NT2/D1 (cell line): ENCODE data around the gene HOXD3.

Experiments used
- DNase-seq: peaks from one replicate; pipeline ENCODE4 v3.0.0-alpha.2; 2011; ENCODE audit warnings: low read depth, low spot score
- H3K27me3 ChIP-seq: 2 replicates; pipeline ENCODE4 v1.6.0; 2011; ENCODE audit warnings: mild to moderate bottlenecking; ENCODE audit not compliant: insufficient read length, insufficient read depth
- H3K36me3 ChIP-seq: 2 replicates; pipeline ENCODE4 v1.6.1; 2011; ENCODE audit warnings: mild to moderate bottlenecking, low read length, mixed read lengths; ENCODE audit not compliant: insufficient read depth, insufficient read length
- H3K4me1 ChIP-seq: 2 replicates; pipeline ENCODE4 v1.5.1; 2011; ENCODE audit not compliant: insufficient read depth, insufficient read length
- H3K4me3 ChIP-seq: 2 replicates; pipeline ENCODE4 v1.5.1; 2011; ENCODE audit warnings: low read depth; ENCODE audit not compliant: insufficient read length
- H3K9ac ChIP-seq: 2 replicates; pipeline ENCODE4 v1.6.0; 2011; ENCODE audit warnings: low read depth; ENCODE audit not compliant: insufficient read length
- H3K9me3 ChIP-seq: 2 replicates; pipeline ENCODE4 v1.5.1; 2011; ENCODE audit warnings: mild to moderate bottlenecking, low read length; ENCODE audit not compliant: insufficient read depth
- SUZ12 ChIP-seq: IDR thresholded peaks from 2 replicates; pipeline ENCODE4 v1.6.1; 2011; ENCODE audit not compliant: insufficient read length, insufficient read depth; ENCODE audit errors: extremely low read depth
- YY1 ChIP-seq: IDR thresholded peaks from 2 replicates; pipeline ENCODE4 v1.6.1; 2011; ENCODE audit not compliant: insufficient read length, insufficient read depth
- ZNF274 ChIP-seq: IDR thresholded peaks from 2 replicates; pipeline ENCODE4 v1.6.1; 2011; ENCODE audit warnings: mild to moderate bottlenecking, low read depth, low read length

The HOXD3 gene

DNA sequence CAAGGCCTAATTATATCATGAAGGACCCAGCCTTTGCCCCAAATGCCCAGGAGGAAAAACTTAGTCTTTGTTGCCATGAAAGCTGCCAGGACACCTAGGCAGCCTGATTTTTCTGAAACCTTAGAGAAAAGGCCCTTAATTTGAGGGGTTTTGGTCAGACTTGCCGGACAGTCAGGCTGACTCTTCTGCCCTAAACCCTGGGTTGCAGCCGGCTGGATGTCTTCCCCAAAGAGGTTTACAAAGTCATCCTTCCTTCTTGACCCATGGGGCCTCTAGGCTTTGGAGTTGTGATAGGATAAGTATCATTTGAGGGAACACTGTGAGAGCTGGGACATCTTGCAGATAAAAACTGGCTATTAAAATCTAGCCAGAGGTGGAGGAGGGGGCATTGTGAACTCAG lies 28.9 kb downstream of the HOXD3 start:
- peaks cover 6% of the 10 kb centered on the region for H3K4me1 ChIP-seq
- TF ChIP-seq SUZ12 (no peak), YY1 (no peak), ZNF274 (no peak)
- no peaks in the 10 kb centered on the region for H3K9me3 ChIP-seq
- H3K9ac ChIP-seq, result no peak overlapping the region
- no peaks in the 10 kb centered on the region for H3K36me3 ChIP-seq
- H3K4me3 ChIP-seq, result no peak overlapping the region
- no peak for DNase-seq
- H3K27me3 ChIP-seq, result peaks cover 98% of the 10 kb centered on the region

- peak overlapping the region; percentile 38 for H3K9ac ChIP-seq
- TF ChIP-seq ZNF274 (no peak), YY1 (no peak), SUZ12 (no peak)
- H3K4me3 ChIP-seq, result peak overlapping the region; percentile 43
- H3K4me1 ChIP-seq, result peaks cover 9% of the 10 kb centered on the region
- H3K9me3 ChIP-seq, result no peaks in the 10 kb centered on the region
- DNase-seq, result no peak
- no peaks in the 10 kb centered on the region for H3K36me3 ChIP-seq
- H3K27me3 ChIP-seq, result peaks cover 99% of the 10 kb centered on the region
These were observed 30.2 kb downstream of the HOXD3 start for GRCh38 chr2:176187200-176187898.

GRCh38 chr2:176187899-176188773 lies 31.0 kb downstream of the HOXD3 start, which contains the start of gene HOXD1:
Gene HOXD1, plus strand, starts transcription at chr2:176188668. Its CDS starts 134 bp downstream, at chr2:176188802.
- Histone ChIP-seq H3K36me3 (no peaks in the 10 kb centered on the region), H3K4me1 (peaks cover 9% of the 10 kb centered on the region), H3K9me3 (no peaks in the 10 kb centered on the region), H3K27me3 (peaks cover 99% of the 10 kb centered on the region), H3K4me3 (peak within 1 kb of the TSS; percentile 43), H3K9ac (peak within 1 kb of the TSS; percentile 38)
- no peak for DNase-seq
- TF ChIP-seq YY1 (no peak), SUZ12 (no peak), ZNF274 (no peak)

DNA sequence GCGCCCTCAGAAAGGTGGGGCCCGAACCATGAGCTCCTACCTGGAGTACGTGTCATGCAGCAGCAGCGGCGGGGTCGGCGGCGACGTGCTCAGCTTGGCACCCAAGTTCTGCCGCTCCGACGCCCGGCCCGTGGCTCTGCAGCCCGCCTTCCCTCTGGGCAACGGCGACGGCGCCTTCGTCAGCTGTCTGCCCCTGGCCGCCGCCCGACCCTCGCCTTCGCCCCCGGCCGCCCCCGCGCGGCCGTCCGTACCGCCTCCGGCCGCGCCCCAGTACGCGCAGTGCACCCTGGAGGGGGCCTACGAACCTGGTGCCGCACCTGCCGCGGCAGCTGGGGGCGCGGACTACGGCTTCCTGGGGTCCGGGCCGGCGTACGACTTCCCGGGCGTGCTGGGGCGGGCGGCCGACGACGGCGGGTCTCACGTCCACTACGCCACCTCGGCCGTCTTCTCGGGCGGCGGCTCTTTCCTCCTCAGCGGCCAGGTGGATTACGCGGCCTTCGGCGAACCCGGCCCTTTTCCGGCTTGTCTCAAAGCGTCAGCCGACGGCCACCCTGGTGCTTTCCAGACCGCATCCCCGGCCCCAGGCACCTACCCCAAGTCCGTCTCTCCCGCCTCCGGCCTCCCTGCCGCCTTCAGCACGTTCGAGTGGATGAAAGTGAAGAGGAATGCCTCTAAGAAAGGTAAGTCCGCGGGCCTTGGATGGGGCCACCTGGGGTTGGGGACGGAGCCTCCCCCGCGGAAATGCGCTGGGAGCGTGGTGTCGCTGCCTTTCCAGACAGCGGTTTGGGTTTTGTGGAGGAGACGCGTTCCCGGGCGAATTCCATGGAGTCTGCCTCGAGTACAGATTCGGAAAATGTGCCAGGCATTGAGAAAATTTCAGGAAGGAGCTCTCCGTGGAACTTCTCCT lies 31.9 kb downstream of the HOXD3 start:
- no peaks in the 10 kb centered on the region for H3K9me3 ChIP-seq
- H3K9ac ChIP-seq, result peak overlapping the region; percentile 15
- no peaks in the 10 kb centered on the region for H3K36me3 ChIP-seq
- peaks cover 98% of the 10 kb centered on the region for H3K27me3 ChIP-seq
- peaks cover 9% of the 10 kb centered on the region for H3K4me1 ChIP-seq
- DNase-seq, result no peak
- TF ChIP-seq YY1 (no peak), ZNF274 (no peak), SUZ12 (no peak)
- H3K4me3 ChIP-seq, result peak overlapping the region; percentile 43

DNA sequence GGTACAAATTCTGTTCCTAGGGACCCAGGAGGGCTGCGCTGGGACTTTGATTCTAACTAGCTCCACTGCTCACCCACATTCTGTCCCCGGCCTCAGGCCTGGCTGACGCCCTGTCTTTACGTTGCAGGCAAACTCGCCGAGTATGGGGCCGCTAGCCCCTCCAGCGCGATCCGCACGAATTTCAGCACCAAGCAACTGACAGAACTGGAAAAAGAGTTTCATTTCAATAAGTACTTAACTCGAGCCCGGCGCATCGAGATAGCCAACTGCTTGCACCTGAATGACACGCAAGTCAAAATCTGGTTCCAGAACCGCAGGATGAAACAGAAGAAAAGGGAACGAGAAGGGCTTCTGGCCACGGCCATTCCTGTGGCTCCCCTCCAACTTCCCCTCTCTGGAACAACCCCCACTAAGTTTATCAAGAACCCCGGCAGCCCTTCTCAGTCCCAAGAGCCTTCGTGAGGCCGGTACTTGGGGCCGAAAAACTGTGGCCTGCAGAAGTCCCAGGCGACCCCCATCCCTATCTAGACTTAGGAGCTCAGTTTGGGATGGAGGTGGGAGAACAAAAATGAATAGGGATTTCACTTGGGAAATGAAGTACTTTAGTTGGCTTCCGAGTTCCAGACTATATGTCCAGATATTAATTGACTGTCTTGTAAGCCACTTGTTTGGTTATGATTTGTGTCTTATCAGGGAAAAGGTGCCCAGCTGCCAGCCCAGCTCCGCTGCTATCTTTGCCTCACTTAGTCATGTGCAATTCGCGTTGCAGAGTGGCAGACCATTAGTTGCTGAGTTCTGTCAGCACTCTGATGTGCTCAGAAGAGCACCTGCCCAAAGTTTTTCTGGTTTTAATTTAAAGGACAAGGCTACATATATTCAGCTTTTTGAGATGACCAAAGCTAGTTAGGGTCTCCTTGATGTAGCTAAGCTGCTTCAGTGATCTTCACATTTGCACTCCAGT lies 32.9 kb downstream of the HOXD3 start:
- H3K9ac ChIP-seq, result peak overlapping the region; percentile 15
- no peak for DNase-seq
- H3K27me3 ChIP-seq, result peaks cover 99% of the 10 kb centered on the region
- H3K4me1 ChIP-seq, result peaks cover 9% of the 10 kb centered on the region
- no peaks in the 10 kb centered on the region for H3K36me3 ChIP-seq
- TF ChIP-seq SUZ12, result peak; percentile 69
- no peak for TF ChIP-seq ZNF274
- no peak for TF ChIP-seq YY1
- H3K4me3 ChIP-seq, result peak overlapping the region; percentile 43
- H3K9me3 ChIP-seq, result no peaks in the 10 kb centered on the region

- peaks cover 86% of the 10 kb centered on the region for H3K27me3 ChIP-seq
- TF ChIP-seq SUZ12 (no peak), YY1 (no peak), ZNF274 (no peak)
- no peak for DNase-seq
These were observed 35.2 kb downstream of the HOXD3 start for GRCh38 chr2:176192351-176192750.

DNA sequence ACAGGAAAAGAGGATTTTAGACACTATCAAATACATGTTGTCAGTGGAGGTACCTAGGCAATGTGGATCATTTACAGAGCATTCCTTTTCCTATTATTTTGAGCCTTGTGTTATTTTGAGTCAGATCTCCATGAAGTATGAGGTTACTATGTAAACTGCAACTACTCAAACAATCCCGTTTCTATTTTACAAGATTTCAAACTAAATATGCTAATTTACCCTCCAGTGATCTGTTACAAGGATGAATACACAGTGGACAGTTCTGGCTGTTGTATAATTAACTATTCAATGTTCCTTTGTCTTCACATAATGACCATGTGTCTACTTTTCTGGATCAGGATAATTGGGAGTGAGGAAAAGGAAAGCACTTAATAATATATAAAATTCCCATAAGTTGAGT lies 35.9 kb downstream of the HOXD3 start:
- no peaks in the 10 kb centered on the region for H3K36me3 ChIP-seq
- no peaks in the 10 kb centered on the region for H3K9me3 ChIP-seq
- TF ChIP-seq SUZ12 (no peak), ZNF274 (no peak), YY1 (no peak)
- peaks cover 8% of the 10 kb centered on the region for H3K4me1 ChIP-seq
- no peak overlapping the region for H3K4me3 ChIP-seq
- H3K9ac ChIP-seq, result no peak overlapping the region
- H3K27me3 ChIP-seq, result peaks cover 79% of the 10 kb centered on the region
- DNase-seq, result no peak

More at GRCh38 chr2:176192351-176192750, 35.2 kb downstream of the HOXD3 start:
- no peak overlapping the region for H3K4me3 ChIP-seq
- H3K36me3 ChIP-seq, result no peaks in the 10 kb centered on the region
- no peaks in the 10 kb centered on the region for H3K9me3 ChIP-seq
- no peak overlapping the region for H3K9ac ChIP-seq
- H3K4me1 ChIP-seq, result peaks cover 9% of the 10 kb centered on the region
